Keratinocyte (primary cell): ENCODE measurements around the gene SRPK2. TPM values are rescaled to one million over a fixed set of nuclear protein-coding genes. Genes with fewer than 3 reads are reported as not detected.

ENCODE experiments used
- DNase-seq: peaks from one replicate; pipeline ENCODE4 v3.0.0-alpha.2; 2011; ENCODE audit warnings: low read depth, missing footprints, low spot score
- FAIRE-seq: peaks from 2 replicates; lab custom pipeline; 2011; peaks lifted over from hg19 to GRCh38; lab: Jason Lieb, UNC
- H2AFZ ChIP-seq: 2 replicates; pipeline ENCODE4 v1.6.0; 2012; ENCODE audit warnings: low read length, control low read depth, inconsistent platforms; ENCODE audit not compliant: control insufficient read depth
- H3K27ac ChIP-seq: 2 replicates; pipeline ENCODE4 v1.5.1; 2011; ENCODE audit warnings: low read length; ENCODE audit not compliant: control insufficient read depth, insufficient read depth
- H3K27me3 ChIP-seq: 3 replicates; pipeline ENCODE4 v1.6.0; 2011; ENCODE audit warnings: low read length; ENCODE audit not compliant: control insufficient read depth, insufficient read depth; ENCODE audit errors: extremely low read depth
- H3K36me3 ChIP-seq, 2 experiments: 2 replicates in 1 of 2; 3 replicates in 1 of 2; pipeline ENCODE4 v1.5.1; 2011; ENCODE audit warnings: low read length in 2 of 2, mild to moderate bottlenecking in 1 of 2; ENCODE audit not compliant: control insufficient read depth in 2 of 2, insufficient read depth in 2 of 2; ENCODE audit errors: extremely low read depth in 1 of 2
- H3K4me1 ChIP-seq: 3 replicates; pipeline ENCODE4 v1.5.1; 2011; ENCODE audit warnings: low read length; ENCODE audit not compliant: control insufficient read depth, insufficient read depth; ENCODE audit errors: extremely low read depth
- H3K4me2 ChIP-seq: 3 replicates; pipeline ENCODE4 v1.6.0; 2011; ENCODE audit warnings: low read depth, low read length; ENCODE audit not compliant: control insufficient read depth, insufficient read depth; ENCODE audit errors: extremely low read depth
- H3K4me3 ChIP-seq, 3 experiments: fragments of 200-600 bp in 1 of 3; sonication (generic) in 1 of 3; 2 replicates in 2 of 3; 3 replicates in 1 of 3; pipeline ENCODE4 v1.5.1; 2011 to 2016; ENCODE audit warnings: low read length in 3 of 3, mild to moderate bottlenecking in 3 of 3, control low read depth in 2 of 3, inconsistent platforms in 1 of 3, low read depth in 1 of 3, mixed read lengths in 1 of 3, mixed run types in 1 of 3, moderate library complexity in 1 of 3; ENCODE audit not compliant: control insufficient read depth in 2 of 3, insufficient read depth in 2 of 3; ENCODE audit errors: extremely low read depth in 1 of 3
- H3K79me2 ChIP-seq: 2 replicates; pipeline ENCODE4 v1.6.0; 2012; ENCODE audit warnings: low read length; ENCODE audit not compliant: control insufficient read depth, insufficient read depth
- H3K9ac ChIP-seq: 3 replicates; pipeline ENCODE4 v1.6.0; 2011; ENCODE audit warnings: low read length; ENCODE audit not compliant: control insufficient read depth, insufficient read depth; ENCODE audit errors: extremely low read depth
- H3K9me1 ChIP-seq: 3 replicates; pipeline ENCODE4 v1.6.0; 2011; ENCODE audit warnings: low read length; ENCODE audit not compliant: control insufficient read depth, insufficient read depth; ENCODE audit errors: extremely low read depth
- H3K9me3 ChIP-seq: 2 replicates; pipeline ENCODE4 v1.5.1; 2012; ENCODE audit warnings: low read depth, low read length; ENCODE audit not compliant: control insufficient read depth
- H4K20me1 ChIP-seq: 3 replicates; pipeline ENCODE4 v1.6.0; 2011; ENCODE audit warnings: low read length; ENCODE audit not compliant: control insufficient read depth, insufficient read depth; ENCODE audit errors: extremely low read depth
- EZH2 ChIP-seq: IDR thresholded peaks from one replicate; pipeline ENCODE4 v1.6.1; 2012; ENCODE audit warnings: inconsistent platforms, mild to moderate bottlenecking, low read length, moderate library complexity
- dilution Hi-C: fragments of 300-500 bp; cut with MboI; formaldehyde crosslinking; loops from one replicate; pipeline ENCODE4 v1.7.0; 2020; ENCODE audit warnings: low sequenced_read_pairs; ENCODE audit not compliant: extremely low pct_ligation_motif_present
- polyA plus RNA-seq, 5 experiments: library from polyadenylated mRNA; depleted of rRNA in 3 of 5; stranded (reverse) in 3 of 5; stranded (forward) in 1 of 5; unstranded in 1 of 5; fragments of >200 nt; gene quantifications; 1 replicate in 1 of 5; 2 replicates in 3 of 5; 3 replicates in 1 of 5; pipeline versions ENCODE4 v1.2.1 to v1.2.3, GENCODE V29; 2011 to 2012; ENCODE audit warnings: missing spikeins in 2 of 5, low read depth in 1 of 5, low replicate concordance in 1 of 5
- TF ChIP-seq, protein P1 (sequence below), 3 experiments: IDR thresholded peaks in 1 of 3; conservative IDR thresholded peaks in 1 of 3; optimal IDR thresholded peaks in 1 of 3; 2 replicates in 2 of 3; 3 replicates in 1 of 3; pipeline versions ENCODE3 to v1.5.1; 2011; ENCODE audit warnings: low read length in 3 of 3, mild to moderate bottlenecking in 3 of 3, moderate library complexity in 2 of 3, control low read depth in 1 of 3, inconsistent platforms in 1 of 3; ENCODE audit not compliant: insufficient read depth in 2 of 3; ENCODE audit errors: extremely low read depth in 1 of 3

The SRPK2 gene
- polyA plus RNA-seq, 1 donor (not counting 4 experiments of a cell fraction or from before 2014, with no cell fraction given), result 40.2 TPM

DNA sequence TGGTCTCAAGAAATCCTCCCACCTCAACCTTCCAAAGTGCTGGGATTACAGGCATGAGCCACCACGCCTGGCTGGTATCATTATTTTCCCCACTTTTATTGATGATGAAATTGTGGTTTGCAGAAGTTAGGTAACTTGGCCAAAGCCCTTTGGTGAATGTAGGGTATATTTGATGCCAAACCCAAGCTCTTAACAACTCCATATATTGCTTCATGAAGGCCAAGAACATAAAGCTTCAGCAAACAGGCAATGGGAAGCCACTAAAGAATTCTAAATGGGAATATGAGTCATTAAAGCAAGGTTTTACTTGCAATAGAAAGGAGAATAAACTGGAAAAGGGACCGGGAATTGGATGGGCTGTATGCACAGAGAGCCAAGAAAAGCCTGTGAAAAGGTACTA lies 232.0 kb downstream of the SRPK2 start:
- no peak overlapping the region for H2AFZ ChIP-seq
- no peak overlapping the region for H3K9ac ChIP-seq
- H3K4me3 ChIP-seq, result no peak overlapping the region
- H3K9me3 ChIP-seq, result no peaks in the 10 kb centered on the region
- no peak for TF ChIP-seq EZH2
- TF ChIP-seq, protein P1, sequence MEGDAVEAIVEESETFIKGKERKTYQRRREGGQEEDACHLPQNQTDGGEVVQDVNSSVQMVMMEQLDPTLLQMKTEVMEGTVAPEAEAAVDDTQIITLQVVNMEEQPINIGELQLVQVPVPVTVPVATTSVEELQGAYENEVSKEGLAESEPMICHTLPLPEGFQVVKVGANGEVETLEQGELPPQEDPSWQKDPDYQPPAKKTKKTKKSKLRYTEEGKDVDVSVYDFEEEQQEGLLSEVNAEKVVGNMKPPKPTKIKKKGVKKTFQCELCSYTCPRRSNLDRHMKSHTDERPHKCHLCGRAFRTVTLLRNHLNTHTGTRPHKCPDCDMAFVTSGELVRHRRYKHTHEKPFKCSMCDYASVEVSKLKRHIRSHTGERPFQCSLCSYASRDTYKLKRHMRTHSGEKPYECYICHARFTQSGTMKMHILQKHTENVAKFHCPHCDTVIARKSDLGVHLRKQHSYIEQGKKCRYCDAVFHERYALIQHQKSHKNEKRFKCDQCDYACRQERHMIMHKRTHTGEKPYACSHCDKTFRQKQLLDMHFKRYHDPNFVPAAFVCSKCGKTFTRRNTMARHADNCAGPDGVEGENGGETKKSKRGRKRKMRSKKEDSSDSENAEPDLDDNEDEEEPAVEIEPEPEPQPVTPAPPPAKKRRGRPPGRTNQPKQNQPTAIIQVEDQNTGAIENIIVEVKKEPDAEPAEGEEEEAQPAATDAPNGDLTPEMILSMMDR (optimal IDR thresholded peaks at IDR 0.05 in 1 of 3, IDR thresholded peaks at IDR 0.05 in 1 of 3, conservative IDR thresholded peaks at IDR 0.05 in 1 of 3; ENCODE audit: extremely low read depth in 1 of 3, insufficient read depth in 2 of 3, low read length in 3 of 3), result no peak
- DNase-seq (no peak), FAIRE-seq (no peak)
- H3K27me3 ChIP-seq, result no peaks in the 10 kb centered on the region
- no peaks in the 10 kb centered on the region for H3K79me2 ChIP-seq
- peaks cover 3 to 11% of the 10 kb centered on the region in 2 experiments for H3K36me3 ChIP-seq
- H3K9me1 ChIP-seq, result no peaks in the 10 kb centered on the region
- dilution Hi-C loops, result no loop called here
- H3K27ac ChIP-seq, result no peak overlapping the region
- no peaks in the 10 kb centered on the region for H4K20me1 ChIP-seq
- H3K4me1 ChIP-seq, result no peaks in the 10 kb centered on the region
- H3K4me2 ChIP-seq, result no peak overlapping the region

DNA sequence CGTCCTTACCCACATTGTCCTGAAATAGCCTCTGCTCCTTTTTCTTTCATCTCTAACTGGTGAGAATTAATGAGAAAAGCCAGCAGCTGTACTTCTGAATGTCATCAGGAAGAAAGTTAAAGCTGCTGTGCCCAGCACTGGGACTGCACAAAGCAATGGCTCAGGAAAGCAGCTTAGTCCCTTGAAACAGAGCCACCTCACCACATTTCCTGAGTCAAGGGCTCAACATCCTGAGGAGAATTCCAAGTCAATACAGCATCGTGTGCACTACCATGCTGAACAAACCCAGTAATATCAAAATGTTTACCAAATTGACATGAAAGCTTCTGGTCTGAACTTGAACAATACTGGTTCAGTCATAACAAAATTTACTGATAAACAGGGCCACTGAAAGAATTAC lies 234.6 kb downstream of the SRPK2 start:
- no peak for FAIRE-seq
- H3K27ac ChIP-seq, result no peak overlapping the region
- dilution Hi-C loops, result no loop called here

More for the DNA sequence above, 234.6 kb downstream of the SRPK2 start:
- H3K79me2 ChIP-seq, result no peaks in the 10 kb centered on the region
- peaks cover 3 to 8% of the 10 kb centered on the region in 2 experiments for H3K36me3 ChIP-seq
- no peaks in the 10 kb centered on the region for H3K9me3 ChIP-seq
- H3K9ac ChIP-seq, result no peak overlapping the region
- no peaks in the 10 kb centered on the region for H4K20me1 ChIP-seq
- H3K4me3 ChIP-seq, result no peak overlapping the region
- H3K27me3 ChIP-seq, result no peaks in the 10 kb centered on the region
- no peak overlapping the region for H3K4me2 ChIP-seq
- H2AFZ ChIP-seq, result no peak overlapping the region
- no peak for DNase-seq
- TF ChIP-seq, protein P1 (optimal IDR thresholded peaks at IDR 0.05 in 1 of 3, IDR thresholded peaks at IDR 0.05 in 1 of 3, conservative IDR thresholded peaks at IDR 0.05 in 1 of 3; ENCODE audit: extremely low read depth in 1 of 3, insufficient read depth in 2 of 3, low read length in 3 of 3), result no peak
- no peak for TF ChIP-seq EZH2
- peaks cover 13% of the 10 kb centered on the region for H3K4me1 ChIP-seq
- no peaks in the 10 kb centered on the region for H3K9me1 ChIP-seq
